ENCODE data around the gene IRF3.

IRF3 gene
- 70.5 to 146 reads per million in 2 donors for total RNA-seq

- DNase-seq: peak; percentile 100
Measured at GRCh38 chr19:49665351-49666119, at the start of gene IRF3, which contains the start of gene BCL2L12. Gene IRF3 (minus strand): TSS chr19:49665857. CDS start chr19:49664838, 1,019 bp downstream. Gene BCL2L12 (plus strand): TSS chr19:49665933. CDS start chr19:49666693, 760 bp downstream.

GRCh38 chr19:49713236-49713845, 47.7 kb upstream of the IRF3 start:
- no peak for DNase-seq

GRCh38 chr19:49712397-49712859, 46.8 kb upstream of the IRF3 start:
- no peak for DNase-seq

- no peak for DNase-seq
Measured at GRCh38 chr19:49710372-49710951, 44.8 kb upstream of the IRF3 start.

GRCh38 chr19:49705919-49706318, 40.3 kb upstream of the IRF3 start:
- no peak for DNase-seq

- no peak for DNase-seq
Measured at GRCh38 chr19:49704888-49705642, 39.4 kb upstream of the IRF3 start.

GRCh38 chr19:49701271-49701786, 35.7 kb upstream of the IRF3 start:
- no peak for DNase-seq

- no peak for DNase-seq
Measured at GRCh38 chr19:49700563-49700962, 34.9 kb upstream of the IRF3 start.

- DNase-seq: no peak
Measured at GRCh38 chr19:49699364-49699763, 33.7 kb upstream of the IRF3 start.

GRCh38 chr19:49696865-49697264, 31.2 kb upstream of the IRF3 start:
- DNase-seq: no peak

- DNase-seq: no peak
Measured at GRCh38 chr19:49696115-49696514, 30.5 kb upstream of the IRF3 start.

GRCh38 chr19:49692147-49692506, 26.5 kb upstream of the IRF3 start:
- DNase-seq: no peak

- no peak for DNase-seq
Measured at GRCh38 chr19:49691243-49692146, 25.8 kb upstream of the IRF3 start.

GRCh38 chr19:49690656-49691242, 25.1 kb upstream of the IRF3 start, which contains the start of gene CPT1C:
Gene CPT1C (plus strand): TSS chr19:49691116. CDS start chr19:49692253, 1,137 bp downstream.
- peak; percentile 30 for DNase-seq

GRCh38 chr19:49690079-49690655, 24.5 kb upstream of the IRF3 start:
- no peak for DNase-seq

GRCh38 chr19:49689133-49690078, 23.7 kb upstream of the IRF3 start, which contains the start of gene ADM5:
Gene ADM5 (plus strand): TSS chr19:49689594. CDS start chr19:49689838, 244 bp downstream.
- DNase-seq: no peak

- DNase-seq: no peak
Measured at GRCh38 chr19:49688531-49689132, 23.0 kb upstream of the IRF3 start.

GRCh38 chr19:49687566-49688316, 22.1 kb upstream of the IRF3 start:
- no peak for DNase-seq
